Activated CD8-positive, alpha-beta memory T cell treated with anti-CD3 and anti-CD28 coated beads, Interleukin-2, amount 50 U/mL, for 24 hours (primary cell): Measurements from ENCODE around the gene WFDC5.
A peak's percentile ranks its signal among the peaks of the same experiment; 100 is the strongest.
"Not testable (repeated sequence)": the region's sequence is repeated elsewhere in the genome, so short reads cannot be mapped to it uniquely, and the experiment has no call there.

Source experiments
- DNase-seq: peaks from one replicate; pipeline ENCODE4 v3.0.0-alpha.2; 2020; ENCODE audit errors: extremely low read depth

WFDC5 gene, protein sequence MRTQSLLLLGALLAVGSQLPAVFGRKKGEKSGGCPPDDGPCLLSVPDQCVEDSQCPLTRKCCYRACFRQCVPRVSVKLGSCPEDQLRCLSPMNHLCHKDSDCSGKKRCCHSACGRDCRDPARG

DNA sequence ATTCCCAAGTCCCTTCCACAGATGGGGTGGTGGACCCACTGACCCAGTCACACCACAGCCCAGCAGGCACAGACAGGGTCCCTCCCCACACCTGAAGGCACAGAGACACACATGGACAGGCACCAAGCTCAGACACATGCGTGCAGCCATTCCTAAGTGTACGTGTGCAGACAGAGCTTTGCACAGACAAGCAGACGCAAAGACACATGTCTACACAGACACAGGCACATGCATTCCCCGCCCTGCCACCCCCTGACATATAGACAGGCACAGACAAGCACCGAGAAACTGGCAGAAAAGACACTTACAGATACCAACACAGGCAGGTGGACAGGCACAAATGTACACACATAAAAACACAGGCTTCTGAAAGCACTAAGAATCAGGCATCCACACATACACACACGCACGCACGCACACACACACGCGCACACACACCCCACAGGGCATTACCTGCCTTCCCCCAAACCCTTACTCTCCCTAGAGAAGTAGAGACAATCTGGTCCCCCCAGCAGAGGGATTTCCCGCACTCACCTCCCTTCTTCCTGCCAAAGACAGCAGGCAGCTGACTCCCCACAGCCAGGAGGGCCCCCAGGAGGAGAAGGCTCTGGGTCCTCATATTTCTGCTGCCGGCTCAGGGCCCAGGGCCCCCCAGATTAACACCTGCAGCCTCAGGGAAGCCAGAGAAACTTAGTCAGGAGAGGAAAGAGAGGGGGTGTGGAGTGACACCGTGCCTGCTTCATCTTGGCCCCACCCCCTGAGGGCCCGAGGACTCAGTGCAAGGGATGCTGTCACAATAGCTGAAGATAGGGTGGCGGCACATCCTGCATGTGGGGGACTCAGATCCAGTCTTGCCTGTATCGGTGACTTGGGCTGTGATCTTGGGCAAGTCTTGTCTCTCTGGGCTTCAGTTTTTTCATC is at the start of gene WFDC5:
Gene WFDC5 (minus strand): TSS at position 710 of the 921 bp plus-strand sequence. CDS start 91 bp downstream, at position 619.
- no peak for DNase-seq

DNA sequence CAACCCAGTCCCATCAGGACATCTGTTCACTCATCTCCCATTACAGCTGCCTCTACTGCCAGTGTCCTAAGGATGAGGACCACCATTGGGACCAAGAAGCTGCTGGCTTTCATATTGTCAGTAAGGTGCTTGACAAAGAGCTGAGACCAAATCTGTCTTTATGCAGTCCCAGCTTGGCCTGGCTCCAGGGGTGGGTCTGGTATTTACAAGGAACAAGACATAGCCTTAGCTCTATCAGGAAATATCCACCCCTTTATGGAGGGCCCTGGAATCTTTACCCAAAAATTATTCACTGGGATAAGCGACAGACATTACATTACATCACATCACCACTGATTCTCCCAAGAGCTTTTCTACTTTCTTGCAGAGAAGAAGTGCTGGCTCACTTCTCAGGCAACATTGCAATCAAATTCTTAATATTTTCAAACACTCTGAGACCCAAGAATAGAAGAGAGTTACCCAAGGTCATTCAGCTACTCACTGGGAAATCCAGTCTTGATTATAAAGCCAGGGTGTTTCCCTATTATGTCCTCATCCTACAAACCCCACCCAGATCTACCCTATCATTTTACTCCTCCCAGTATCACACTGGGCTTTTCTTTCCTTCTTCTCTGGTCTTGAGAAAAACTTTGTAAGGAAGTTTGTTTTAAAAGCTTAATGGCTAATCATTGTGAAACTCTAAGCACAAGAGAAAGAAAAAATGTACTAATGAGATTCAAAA is 48.3 kb upstream of the WFDC5 start:
- DNase-seq = no peak

DNA sequence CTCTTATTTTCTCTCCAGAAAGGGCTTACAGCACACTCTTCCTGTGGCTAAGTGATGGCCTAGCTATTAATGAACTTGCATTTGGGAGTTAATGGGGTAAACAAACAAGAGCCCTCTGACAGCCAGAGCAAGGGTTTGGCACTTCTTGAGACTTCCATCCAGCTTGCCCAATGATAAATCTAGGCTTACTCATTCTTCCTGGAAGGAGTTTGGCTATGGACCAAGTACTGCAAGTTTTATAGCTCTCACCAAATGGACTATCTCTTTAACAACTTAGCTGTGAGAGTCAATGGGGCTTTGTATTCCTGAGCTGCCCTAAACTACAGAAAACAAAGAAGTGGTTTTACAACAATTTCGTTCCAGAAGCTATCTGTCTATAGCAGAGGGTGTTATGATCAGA is 43.0 kb upstream of the WFDC5 start:
- DNase-seq = no peak

DNA sequence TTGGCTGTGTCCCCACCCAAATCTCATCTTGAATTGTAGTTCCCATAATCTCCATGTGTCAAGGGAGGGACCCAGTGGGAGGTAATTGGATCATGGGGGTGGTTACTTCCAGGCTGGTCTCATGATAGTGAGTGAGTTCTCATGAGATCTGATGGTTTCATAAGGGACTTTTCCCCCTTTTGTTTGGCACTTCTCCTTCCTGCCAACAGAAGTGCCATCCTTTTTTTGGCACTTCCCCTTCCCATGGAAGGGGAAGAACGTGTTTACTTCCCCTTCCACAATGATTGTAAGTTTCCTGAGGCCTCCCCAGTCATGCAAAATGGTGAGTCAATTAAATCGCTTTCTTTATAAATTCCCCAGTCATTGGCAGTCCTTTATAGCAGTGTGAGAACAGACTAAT is 41.7 kb upstream of the WFDC5 start:
- DNase-seq = no peak

DNA sequence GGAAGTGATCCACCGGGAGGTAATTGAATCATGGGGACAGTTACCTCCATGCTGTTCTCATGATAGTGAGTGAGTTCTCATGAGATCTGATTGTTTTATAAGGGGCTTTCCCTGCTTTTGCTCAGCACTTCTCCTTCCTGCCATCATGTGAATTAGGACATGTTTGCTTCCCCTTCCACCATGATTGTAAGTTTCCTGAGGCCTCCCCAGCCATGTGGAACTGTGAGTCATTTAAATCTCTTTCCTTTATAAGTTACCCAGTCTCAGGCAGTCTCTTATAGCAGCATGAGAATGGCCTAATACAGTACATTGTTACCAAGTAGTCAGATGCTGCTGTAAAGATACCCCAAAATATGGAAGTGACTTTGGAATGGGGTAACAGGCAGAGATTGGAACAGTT is 39.8 kb upstream of the WFDC5 start:
- not testable (repeated sequence) for DNase-seq

DNA sequence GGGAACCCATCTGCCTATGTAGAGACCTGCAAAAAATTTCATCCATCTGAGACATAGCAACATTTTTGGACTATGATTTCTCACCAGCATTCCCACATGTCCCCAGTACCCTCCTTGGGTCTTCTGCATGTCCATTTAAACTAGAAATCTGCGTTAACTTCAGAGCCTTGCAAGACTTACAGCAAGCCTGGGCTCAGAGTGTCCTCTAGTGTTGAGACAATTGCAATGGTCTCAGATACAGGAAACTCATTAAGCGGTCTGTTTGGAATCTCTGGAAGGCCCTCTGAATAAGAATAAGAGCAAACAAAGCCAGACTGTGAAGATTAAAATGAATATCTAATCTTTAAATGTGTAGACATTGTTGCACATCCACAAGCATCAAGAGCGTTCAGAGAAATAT is 39.2 kb upstream of the WFDC5 start:
- no peak for DNase-seq

DNA sequence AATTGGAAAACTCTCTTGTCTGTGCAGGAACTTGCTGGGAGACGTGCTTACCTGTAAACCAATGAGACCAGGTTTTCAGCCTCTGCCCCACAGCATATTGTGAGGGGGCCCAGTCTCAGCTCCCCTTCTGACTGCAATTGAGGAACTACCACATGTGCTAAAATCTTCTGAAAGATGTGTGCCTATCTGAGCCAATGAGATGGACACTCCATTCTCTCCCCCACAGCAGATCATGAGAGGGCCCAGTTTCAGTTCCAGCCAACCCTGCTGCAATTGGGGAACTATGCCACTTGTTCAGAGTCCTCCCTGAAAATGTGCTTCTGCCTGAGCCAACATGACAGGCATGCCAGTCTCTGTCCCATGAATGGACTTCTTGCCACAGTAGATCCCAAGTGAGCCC is 38.8 kb upstream of the WFDC5 start:
- DNase-seq = no peak

DNA sequence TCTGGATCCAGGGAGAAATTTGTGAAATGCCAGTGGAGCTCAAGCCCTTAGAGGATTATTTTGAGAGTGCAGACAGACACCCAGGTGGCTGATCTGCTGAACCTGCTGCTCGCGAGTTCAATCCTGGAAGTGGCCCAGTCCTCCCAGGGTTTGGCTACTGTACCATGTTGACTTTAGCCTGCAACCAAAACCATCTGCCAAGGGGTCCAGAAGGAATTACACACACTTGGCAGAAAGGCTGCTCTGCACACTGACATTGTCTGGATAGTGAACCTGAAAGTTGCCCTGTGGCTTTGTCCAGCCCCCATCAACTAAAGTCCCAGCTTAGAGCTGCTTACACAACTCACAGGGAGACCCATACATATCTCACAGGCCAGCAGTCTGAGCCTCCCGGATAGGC is 38.2 kb upstream of the WFDC5 start:
- DNase-seq = no peak

DNA sequence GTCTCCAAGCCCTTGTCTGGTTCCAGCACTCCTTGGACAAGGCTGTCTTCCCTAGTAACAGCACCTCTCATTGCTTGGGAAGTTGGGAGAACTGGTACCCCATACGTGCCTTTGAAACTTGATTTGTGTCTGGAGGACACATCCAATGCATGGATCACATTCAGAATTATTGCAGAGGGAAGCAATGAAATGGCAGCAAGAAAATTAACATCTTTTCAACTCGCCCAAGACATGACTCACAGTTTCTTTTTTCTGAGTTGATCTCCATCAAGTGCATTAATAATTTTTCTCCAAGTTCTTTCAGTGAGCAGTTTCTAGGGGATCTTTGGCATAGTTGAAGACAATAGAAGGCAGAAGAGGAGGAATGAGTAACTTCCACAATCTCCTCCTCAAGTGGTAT is 37.4 kb upstream of the WFDC5 start:
- DNase-seq = no peak

DNA sequence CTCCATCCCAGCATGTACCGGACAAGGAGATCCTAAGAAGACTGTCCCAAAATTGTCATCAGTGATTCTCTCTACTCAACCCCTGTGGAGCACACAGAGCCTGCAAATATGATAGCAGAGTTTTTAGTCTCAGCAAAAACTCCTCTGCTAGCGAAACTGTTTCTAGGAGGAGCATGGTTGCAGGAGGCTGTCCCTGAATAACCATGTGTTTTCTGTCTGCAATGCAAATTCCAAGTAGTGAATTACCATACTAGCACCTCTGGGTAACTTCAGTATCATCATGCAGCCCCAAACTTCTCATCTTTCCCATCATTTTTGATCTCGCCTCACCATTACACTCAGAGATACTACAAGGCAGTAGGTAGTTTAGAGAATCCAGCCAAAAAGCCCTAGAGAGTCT is 34.1 kb upstream of the WFDC5 start:
- DNase-seq = no peak

DNA sequence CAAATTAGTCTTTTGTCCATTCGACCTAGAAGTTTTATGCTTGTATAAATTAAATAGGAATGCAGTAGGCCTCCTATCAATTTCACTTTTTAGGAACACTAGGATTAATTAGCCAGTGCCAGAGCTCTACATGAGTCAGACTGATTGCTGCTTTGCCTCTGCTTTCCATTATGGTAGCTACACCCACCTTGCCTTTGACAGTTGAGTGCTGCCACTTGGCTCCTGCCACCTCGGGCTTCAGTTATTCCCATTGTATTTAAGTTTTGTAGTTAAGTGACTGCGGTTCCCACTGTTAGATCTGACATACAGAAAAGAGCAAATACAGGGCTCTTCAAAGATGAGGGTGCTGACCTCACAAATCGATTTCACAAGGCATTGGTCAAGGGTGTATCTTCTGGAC is 25.9 kb upstream of the WFDC5 start:
- DNase-seq = no peak

DNA sequence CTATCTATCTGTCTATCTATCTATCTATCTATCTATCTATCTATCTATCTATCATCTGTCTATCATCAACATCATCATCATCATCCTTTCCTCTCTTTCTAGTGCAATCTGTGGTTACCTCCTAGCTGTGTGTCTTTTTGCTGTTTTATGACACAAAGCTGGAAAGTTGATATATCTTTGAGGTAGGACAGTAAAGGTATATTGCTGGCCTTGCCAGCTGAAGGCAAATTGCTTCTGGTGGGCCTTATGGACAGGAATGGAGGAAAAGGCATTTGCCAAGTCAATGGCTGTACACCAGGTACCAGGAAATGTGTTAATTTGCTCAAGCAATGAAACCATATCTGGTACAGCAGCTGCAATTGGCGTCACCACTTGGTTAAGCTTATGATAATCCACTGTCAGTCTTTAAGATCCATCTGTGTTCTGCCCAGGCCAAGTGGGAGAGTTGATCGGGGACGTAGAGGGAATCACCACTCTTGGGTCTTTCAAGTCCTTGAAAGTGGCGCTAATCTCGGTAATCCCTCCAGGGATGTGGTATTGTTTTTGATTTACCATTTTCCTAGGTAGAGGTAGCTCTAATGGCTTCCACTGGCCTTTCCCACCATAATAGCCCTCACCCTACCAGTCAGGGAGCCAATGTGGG is 24.9 kb upstream of the WFDC5 start:
- not testable (repeated sequence) for DNase-seq

DNA sequence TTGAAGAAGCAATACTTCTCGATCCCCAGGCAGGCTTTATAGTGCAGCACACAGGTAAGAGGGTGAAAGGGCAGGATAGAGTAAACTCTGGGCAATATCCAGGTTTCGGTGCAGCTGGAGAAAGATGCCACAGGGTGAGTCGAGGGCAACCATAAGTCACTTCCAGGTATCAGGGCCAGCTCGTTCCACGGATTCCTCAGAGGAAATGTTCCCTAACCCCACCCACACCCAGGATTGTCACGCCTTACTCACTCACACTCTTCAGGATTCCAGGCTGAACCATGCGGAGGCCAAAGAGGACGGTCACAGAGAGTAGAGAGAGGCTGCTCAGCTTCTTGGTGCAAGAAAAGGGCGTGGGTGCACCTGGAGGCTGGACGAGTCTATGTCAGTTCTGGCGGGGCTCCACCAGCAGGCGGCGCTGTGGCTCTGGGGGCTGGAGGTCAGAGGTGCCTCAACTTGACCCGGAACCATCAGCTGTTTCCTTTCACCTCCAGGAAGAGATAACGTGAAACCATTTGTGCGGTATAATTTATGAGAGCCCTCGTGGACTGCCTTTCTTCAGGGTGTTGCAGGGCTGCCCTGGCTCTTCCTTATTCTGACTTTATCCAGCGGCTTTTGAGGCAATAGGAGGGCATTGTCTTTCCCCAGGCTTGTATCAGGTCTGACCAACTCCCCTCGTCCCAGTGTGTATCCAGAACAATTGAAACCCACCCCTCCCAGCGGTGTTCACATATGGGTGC is 23.8 kb upstream of the WFDC5 start:
- peak; percentile 23 for DNase-seq

DNA sequence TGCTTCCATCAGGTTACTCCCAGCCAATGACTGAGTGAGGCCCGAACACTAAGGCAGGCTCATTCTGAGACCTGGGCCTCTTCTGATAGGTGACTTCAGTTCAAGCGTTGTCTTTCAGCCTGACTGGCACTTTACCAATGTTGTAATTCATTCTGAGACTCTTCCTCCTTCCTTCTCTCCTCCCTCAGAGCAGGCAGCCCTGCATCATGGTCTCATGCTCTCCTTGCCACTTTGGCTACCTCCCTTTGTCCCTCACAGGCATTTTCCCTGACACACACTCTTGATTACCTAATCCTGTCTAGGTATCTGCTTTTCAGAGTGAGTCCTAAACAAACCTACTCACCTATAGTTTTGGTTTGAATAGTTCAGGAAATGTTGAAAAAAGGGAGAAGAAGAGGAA is 21.9 kb upstream of the WFDC5 start:
- DNase-seq = no peak

DNA sequence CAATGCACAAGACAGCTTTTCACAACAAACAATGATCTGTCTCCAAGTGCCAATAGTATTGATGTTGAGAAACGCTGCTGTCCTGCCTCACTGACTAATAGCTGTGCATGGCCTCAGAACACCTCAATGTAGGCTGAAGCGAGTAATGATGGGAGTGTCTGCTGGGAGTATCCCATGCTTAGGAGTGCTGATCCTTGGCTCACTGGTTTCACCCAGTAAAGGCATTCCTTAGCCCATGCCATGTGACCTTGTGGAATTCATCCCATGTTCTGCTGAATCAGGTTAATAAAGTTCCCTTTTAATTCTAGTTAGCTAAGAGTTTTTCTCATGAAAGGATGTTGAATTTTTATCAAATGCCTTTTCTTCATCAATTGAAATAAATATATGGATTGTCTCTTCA is 13.1 kb upstream of the WFDC5 start:
- DNase-seq = no peak

DNA sequence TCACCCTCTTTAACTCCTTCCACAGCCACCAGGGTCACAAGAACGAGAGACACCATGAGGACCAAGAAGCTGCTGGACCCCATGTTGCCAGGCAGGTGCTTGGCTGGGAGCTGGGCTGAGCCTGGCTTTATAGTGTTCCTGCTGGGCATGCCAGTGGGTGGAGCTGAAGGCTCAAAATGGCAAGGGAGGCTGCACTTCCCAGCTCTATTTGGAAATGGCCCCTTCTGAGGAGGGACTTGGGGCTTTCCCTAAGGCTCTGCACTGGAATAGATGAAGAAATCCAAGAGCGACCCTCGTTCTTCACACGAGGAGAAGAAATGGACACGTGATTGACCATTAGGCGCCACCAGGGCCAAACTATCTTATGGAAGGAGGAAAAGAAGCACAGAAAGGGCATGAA is 9.4 kb upstream of the WFDC5 start, which contains the start of gene WFDC12:
Gene WFDC12 (minus strand): TSS at position 101 of the 400 bp plus-strand sequence. CDS start 18 bp downstream, at position 83.
- DNase-seq = no peak

DNA sequence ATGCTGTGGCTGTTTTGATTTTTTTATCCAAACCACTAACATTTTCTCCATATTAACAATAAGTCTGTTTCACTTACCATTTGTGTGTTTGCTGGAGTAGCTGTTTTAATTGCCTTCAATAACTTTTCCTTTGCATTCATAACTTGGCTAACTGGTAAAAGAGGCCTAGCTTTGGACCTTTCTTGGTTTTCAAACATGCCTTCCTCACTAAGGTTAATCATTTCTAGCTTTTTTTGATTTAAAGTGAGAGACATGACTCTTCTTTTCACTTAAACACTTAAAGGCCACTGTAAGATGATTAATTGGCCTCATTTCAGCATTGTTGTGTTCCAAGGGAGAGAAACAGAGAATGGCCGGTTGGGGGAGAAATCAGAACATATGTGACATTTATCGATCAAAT is 6.4 kb upstream of the WFDC5 start:
- no peak for DNase-seq

DNA sequence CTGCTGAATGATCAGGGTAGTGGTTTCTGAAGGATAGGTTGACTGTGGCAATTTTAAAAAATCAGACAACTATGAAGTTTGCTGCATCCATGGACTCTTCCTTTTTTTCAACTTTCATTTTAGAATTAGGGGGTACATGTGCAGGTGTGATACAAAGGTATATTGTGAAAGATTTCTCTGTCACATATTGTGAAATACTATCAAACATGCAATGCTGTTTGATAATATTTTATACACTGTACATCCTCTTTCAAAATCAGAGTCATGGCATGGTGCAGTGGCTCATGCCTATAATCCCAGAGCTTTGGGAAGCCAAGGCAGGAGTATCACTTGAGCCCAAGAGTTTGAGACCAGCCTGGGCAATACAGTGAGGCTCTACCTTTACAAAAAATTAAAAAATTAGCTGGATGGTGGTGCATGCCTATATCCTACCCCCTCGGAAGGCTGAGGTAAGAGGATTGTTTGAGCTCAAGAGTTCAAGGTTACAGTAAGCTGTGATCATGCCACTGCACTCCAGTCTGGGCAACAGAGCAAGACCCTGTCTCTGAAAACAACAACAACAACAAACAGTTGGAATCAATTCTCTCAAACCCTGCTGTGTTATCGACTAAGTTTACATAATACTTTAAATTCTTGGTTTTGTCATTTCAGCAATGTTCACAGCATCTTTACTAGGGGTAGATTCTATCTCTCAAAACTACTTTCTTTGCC is 4.7 kb upstream of the WFDC5 start:
- DNase-seq = no peak

DNA sequence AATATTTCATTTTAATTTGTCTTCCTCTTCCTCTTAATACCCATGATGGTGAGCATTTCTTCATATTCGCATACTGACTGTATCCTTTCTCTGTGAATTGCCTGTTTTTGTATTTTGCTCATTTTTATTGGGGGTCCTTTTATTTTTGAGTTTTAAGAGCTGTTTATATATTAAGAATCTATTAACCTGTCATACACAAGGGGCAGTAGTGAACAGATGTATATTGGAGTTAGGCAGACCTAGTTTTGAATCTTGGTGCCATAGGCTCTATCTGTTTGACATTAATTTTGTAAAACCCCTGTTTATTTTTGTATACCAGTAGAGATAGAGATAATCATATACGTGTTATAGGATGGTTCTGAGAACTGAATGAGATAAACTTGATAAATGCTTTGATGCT is 3.1 kb upstream of the WFDC5 start:
- no peak for DNase-seq

DNA sequence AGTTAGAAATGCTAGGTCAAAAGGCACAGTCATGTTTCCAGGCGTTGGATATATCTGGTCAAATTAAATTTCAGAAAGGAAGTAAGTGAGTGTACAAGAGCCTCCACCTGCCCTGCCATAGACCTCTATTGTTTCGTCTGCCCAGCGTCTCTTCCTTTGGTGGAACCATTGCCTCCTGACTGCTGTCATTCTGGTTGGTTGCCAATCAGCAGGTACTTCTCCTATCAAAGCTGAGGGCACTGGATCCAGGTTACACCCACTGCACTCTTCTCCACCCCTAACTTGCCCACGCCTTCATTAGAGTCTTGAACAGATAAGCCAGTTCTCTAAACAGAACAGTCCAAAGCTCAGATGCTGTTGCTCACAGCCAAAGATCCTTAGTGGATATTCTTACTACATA is 2.6 kb upstream of the WFDC5 start:
- DNase-seq = no peak

DNA sequence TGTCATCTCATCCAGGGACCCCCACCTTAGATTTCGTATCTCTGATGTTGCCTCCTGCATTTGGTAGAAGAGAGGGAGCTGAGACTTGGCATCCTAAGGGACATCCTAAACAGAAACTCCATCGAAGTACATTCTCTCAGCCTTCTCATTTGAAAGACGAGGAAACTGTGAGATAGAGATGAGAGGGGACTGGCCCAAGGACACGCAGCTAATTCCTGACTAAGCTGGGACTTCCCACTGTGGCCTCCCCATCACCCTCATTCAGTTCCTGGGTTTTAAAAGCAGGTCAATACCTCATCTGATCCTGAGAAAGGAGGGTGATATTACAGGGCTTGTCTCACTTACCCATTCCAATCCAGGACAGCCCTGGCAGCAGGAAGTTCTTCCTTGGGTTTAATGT is 855 bp upstream of the WFDC5 start:
- DNase-seq = no peak
